Measurements from ENCODE around the gene TCHH.

DNA sequence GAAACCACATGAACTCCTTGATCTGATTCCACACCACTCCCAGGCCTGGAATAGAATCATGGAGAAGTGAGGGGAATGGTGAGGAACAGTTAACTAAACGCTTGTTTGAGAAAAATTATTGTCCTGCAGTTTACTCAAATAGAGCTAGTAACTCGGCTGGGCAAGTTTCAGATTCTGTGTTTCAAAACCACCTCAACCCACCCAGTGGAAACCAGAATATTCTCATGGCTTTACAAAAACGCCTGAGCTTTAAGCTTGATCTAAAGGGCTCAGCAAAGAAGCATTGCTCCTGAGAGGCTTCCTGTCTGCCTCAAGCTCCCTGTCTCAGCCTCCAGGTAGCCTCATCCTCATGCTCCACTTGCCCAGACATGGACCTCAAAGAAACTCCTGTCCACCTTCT lies 42.9 kb downstream of the TCHH start:
- TF ChIP-seq JUND (IDR thresholded peaks at IDR 0.05; ENCODE audit: low read depth, low read length) (no peak), CEBPB (IDR thresholded peaks at IDR 0.05; ENCODE audit: borderline replicate concordance in 1 of 2, low read depth in 2 of 2, low read length in 2 of 2) (no peak), TCF7 (IDR thresholded peaks at IDR 0.05; ENCODE audit: borderline replicate concordance) (no peak)
- TF ChIP-seq, protein P1, sequence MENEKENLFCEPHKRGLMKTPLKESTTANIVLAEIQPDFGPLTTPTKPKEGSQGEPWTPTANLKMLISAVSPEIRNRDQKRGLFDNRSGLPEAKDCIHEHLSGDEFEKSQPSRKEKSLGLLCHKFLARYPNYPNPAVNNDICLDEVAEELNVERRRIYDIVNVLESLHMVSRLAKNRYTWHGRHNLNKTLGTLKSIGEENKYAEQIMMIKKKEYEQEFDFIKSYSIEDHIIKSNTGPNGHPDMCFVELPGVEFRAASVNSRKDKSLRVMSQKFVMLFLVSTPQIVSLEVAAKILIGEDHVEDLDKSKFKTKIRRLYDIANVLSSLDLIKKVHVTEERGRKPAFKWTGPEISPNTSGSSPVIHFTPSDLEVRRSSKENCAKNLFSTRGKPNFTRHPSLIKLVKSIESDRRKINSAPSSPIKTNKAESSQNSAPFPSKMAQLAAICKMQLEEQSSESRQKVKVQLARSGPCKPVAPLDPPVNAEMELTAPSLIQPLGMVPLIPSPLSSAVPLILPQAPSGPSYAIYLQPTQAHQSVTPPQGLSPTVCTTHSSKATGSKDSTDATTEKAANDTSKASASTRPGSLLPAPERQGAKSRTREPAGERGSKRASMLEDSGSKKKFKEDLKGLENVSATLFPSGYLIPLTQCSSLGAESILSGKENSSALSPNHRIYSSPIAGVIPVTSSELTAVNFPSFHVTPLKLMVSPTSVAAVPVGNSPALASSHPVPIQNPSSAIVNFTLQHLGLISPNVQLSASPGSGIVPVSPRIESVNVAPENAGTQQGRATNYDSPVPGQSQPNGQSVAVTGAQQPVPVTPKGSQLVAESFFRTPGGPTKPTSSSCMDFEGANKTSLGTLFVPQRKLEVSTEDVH (IDR thresholded peaks at IDR 0.05; ENCODE audit: low read depth, partially characterized antibody) = no peak
